DND-41 (cell line): Measurements from ENCODE around the gene HADHB.

Source experiments
- ATAC-seq: fragments of 200-7000 bp; cut with Tn5 transposase; 3 replicates; pipeline ENCODE4 v1.9.1; 2021; ENCODE audit warnings: low read depth; ENCODE audit not compliant: insufficient read depth
- DNase-seq: peaks from one replicate; pipeline ENCODE4 v3.0.0-alpha.2; 2020
- H2AFZ ChIP-seq: 2 replicates; pipeline ENCODE4 v1.6.0; 2012; ENCODE audit warnings: low read depth, low read length
- H3K27ac ChIP-seq: 2 replicates; pipeline ENCODE4 v1.5.1; 2012; ENCODE audit warnings: low read length, inconsistent platforms
- H3K27me3 ChIP-seq: fragments of 200-600 bp; sonication (generic); 2 replicates; pipeline ENCODE4 v1.6.0; 2012; ENCODE audit warnings: low read length, mild to moderate bottlenecking, inconsistent platforms; ENCODE audit not compliant: insufficient read depth, poor library complexity
- H3K36me3 ChIP-seq: 2 replicates; pipeline ENCODE4 v1.5.1; 2012; ENCODE audit warnings: low read length, inconsistent platforms; ENCODE audit not compliant: insufficient read depth
- H3K4me1 ChIP-seq: 2 replicates; pipeline ENCODE4 v1.5.1; 2012; ENCODE audit warnings: mild to moderate bottlenecking, low read length; ENCODE audit not compliant: insufficient read depth
- H3K4me2 ChIP-seq: 2 replicates; pipeline ENCODE4 v1.6.0; 2012; ENCODE audit warnings: mild to moderate bottlenecking, moderate library complexity, low read length, inconsistent platforms; ENCODE audit not compliant: insufficient read depth
- H3K4me3 ChIP-seq, 2 experiments: fragments of 200-600 bp in 1 of 2; shearing (Covaris generic) in 1 of 2; 2 replicates each; pipeline ENCODE4 v1.5.1; 2012 to 2016; ENCODE audit warnings: inconsistent platforms in 2 of 2, low read length in 2 of 2, mild to moderate bottlenecking in 2 of 2, low read depth in 1 of 2, moderate library complexity in 1 of 2
- H3K79me2 ChIP-seq: 2 replicates; pipeline ENCODE4 v1.6.0; 2012; ENCODE audit warnings: low read length, inconsistent platforms; ENCODE audit not compliant: insufficient read depth
- H3K9ac ChIP-seq: 2 replicates; pipeline ENCODE4 v1.6.0; 2012; ENCODE audit warnings: low read depth, mild to moderate bottlenecking, inconsistent platforms, low read length, moderate library complexity
- H3K9me3 ChIP-seq: 2 replicates; pipeline ENCODE4 v1.5.1; 2012; ENCODE audit warnings: low read length, moderate library complexity, mild to moderate bottlenecking, inconsistent platforms; ENCODE audit not compliant: insufficient read depth, severe bottlenecking
- H4K20me1 ChIP-seq: 2 replicates; pipeline ENCODE4 v1.6.0; 2012; ENCODE audit warnings: low read length; ENCODE audit not compliant: insufficient read depth
- CTCF ChIP-seq: IDR thresholded peaks from 2 replicates; pipeline ENCODE4 v1.5.1; 2012; ENCODE audit warnings: borderline replicate concordance, low read length, moderate library complexity, mild to moderate bottlenecking; ENCODE audit not compliant: poor library complexity, severe bottlenecking; ENCODE audit errors: extremely low read depth
- EZH2 ChIP-seq: IDR thresholded peaks from 3 replicates; pipeline ENCODE4 v1.6.1; 2012; ENCODE audit warnings: borderline replicate concordance, low read depth, mild to moderate bottlenecking, moderate library complexity, low read length, inconsistent platforms; ENCODE audit not compliant: severe bottlenecking

Gene HADHB

DNA sequence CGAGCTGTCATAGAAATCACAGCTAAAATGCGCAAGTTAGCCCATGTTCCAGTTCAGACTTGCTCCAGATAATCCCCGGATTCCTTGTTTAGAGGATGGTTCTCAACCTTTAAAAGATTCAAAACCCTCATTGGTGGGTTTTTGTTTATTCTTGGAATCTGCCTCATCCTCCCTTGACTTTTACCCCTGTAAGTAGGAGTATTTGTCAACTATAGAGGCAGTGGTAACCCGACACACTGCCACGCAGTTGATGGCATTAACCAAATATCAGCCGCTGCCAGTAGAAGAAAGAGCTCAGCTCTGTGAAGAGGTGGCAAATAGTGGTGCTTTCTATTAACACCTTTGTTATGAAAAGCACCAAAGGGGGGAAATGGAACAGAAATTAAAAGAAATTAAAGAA, 60.8 kb downstream of the HADHB start:
- ATAC-seq (no peak), DNase-seq (no peak)
- Histone ChIP-seq H2AFZ (no peak overlapping the region), H3K36me3 (no peaks in the 10 kb centered on the region), H3K4me3 (no peak overlapping the region), H3K79me2 (no peaks in the 10 kb centered on the region), H3K4me1 (peaks cover under 1% of the 10 kb centered on the region; the same call in 1 of the 2 replicates), H3K27me3 (no peaks in the 10 kb centered on the region), H4K20me1 (no peaks in the 10 kb centered on the region), H3K9me3 (no peaks in the 10 kb centered on the region), H3K27ac (no peak overlapping the region), H3K9ac (no peak overlapping the region), H3K4me2 (no peak overlapping the region)
- TF ChIP-seq CTCF (no peak), EZH2 (no peak)

GRCh38 chr2:26309921-26310320, 65.2 kb downstream of the HADHB start:
- H3K9ac ChIP-seq: no peak overlapping the region
- H3K79me2 ChIP-seq: no peaks in the 10 kb centered on the region
- no peaks in the 10 kb centered on the region for H3K27me3 ChIP-seq
- H2AFZ ChIP-seq: no peak overlapping the region
- H3K4me2 ChIP-seq: no peak overlapping the region
- no peaks in the 10 kb centered on the region for H4K20me1 ChIP-seq
- no peak for DNase-seq
- no peak overlapping the region for H3K4me3 ChIP-seq
- H3K9me3 ChIP-seq: no peaks in the 10 kb centered on the region
- H3K27ac ChIP-seq: no peak overlapping the region
- no peaks in the 10 kb centered on the region for H3K36me3 ChIP-seq
- H3K4me1 ChIP-seq: no peaks in the 10 kb centered on the region
- no peak for ATAC-seq
- TF ChIP-seq EZH2 (no peak), CTCF (no peak)

DNA sequence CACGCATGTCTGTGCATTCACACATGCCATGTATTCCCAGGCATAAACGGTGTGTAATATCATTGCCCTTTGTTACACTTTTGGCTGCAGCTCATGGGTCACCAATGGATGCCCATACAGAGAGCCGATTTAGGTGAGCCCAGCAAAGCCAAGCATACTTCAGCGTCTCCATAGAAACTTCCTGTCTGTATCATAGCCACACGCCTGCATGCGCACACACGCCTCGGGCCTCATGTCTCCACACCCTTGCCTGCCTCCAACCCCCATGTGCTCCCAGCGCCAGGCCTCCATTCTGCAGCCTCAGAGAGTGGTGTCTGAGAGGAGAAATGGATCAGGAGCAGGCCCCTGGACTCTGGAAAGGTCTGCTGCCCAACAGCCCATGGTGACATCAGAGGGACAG, 67.7 kb downstream of the HADHB start:
- Histone ChIP-seq H4K20me1 (no peaks in the 10 kb centered on the region), H3K27me3 (no peaks in the 10 kb centered on the region), H3K9ac (no peak overlapping the region), H3K4me3 (no peak overlapping the region), H3K4me2 (no peak overlapping the region), H3K79me2 (no peaks in the 10 kb centered on the region), H3K36me3 (no peaks in the 10 kb centered on the region), H3K4me1 (no peaks in the 10 kb centered on the region), H3K9me3 (no peaks in the 10 kb centered on the region), H3K27ac (no peak overlapping the region), H2AFZ (no peak overlapping the region)
- TF ChIP-seq CTCF (no peak), EZH2 (no peak)
- DNase-seq (no peak), ATAC-seq (no peak)

GRCh38 chr2:26313446-26313845, 68.7 kb downstream of the HADHB start:
- no peak overlapping the region for H2AFZ ChIP-seq
- DNase-seq: no peak
- no peaks in the 10 kb centered on the region for H3K4me1 ChIP-seq
- no peak overlapping the region for H3K27ac ChIP-seq
- no peaks in the 10 kb centered on the region for H3K9me3 ChIP-seq
- H3K79me2 ChIP-seq: no peaks in the 10 kb centered on the region
- H3K36me3 ChIP-seq: no peaks in the 10 kb centered on the region
- TF ChIP-seq EZH2 (no peak), CTCF (no peak)
- no peak overlapping the region for H3K9ac ChIP-seq
- no peaks in the 10 kb centered on the region for H3K27me3 ChIP-seq
- H3K4me3 ChIP-seq: no peak overlapping the region
- ATAC-seq: no peak
- H4K20me1 ChIP-seq: no peaks in the 10 kb centered on the region
- no peak overlapping the region for H3K4me2 ChIP-seq
